Smooth muscle cell (in vitro differentiated cells): ENCODE data around the gene SLC9A9. TPM values are rescaled to one million over a fixed set of nuclear protein-coding genes. Genes with fewer than 3 reads are reported as not detected.

Source experiments
- DNase-seq: peaks from one replicate; lab custom pipeline; 2025; ENCODE audit not compliant: unreplicated experiment; lab: John Stamatoyannopoulos, UW
- H2AFZ ChIP-seq: fragments of 200-600 bp; sonication (generic); 2 replicates; pipeline ENCODE4 v1.6.0; 2016; ENCODE audit warnings: antibody characterized with exemption, low read depth, mild to moderate bottlenecking
- H3F3A ChIP-seq: fragments of 200-600 bp; sonication (generic); 2 replicates; pipeline ENCODE4 v1.6.0; 2017; ENCODE audit warnings: antibody characterized with exemption, low read depth
- H3K27ac ChIP-seq: fragments of 200-600 bp; sonication (generic); 2 replicates; pipeline ENCODE4 v1.5.1; 2016; ENCODE audit warnings: low read depth, mild to moderate bottlenecking
- H3K27me3 ChIP-seq: fragments of 200-600 bp; sonication (generic); 2 replicates; pipeline ENCODE4 v1.6.1; 2016; ENCODE audit warnings: low read depth, mild to moderate bottlenecking
- H3K36me3 ChIP-seq: fragments of 200-600 bp; sonication (generic); 2 replicates; pipeline ENCODE4 v1.5.1; 2016; ENCODE audit warnings: low read depth
- H3K4me1 ChIP-seq: fragments of 200-600 bp; sonication (generic); 2 replicates; pipeline ENCODE4 v1.5.1; 2016; ENCODE audit warnings: low read depth
- H3K4me2 ChIP-seq: fragments of 200-600 bp; sonication (generic); 2 replicates; pipeline ENCODE4 v1.6.0; 2016; ENCODE audit warnings: mild to moderate bottlenecking
- H3K4me3 ChIP-seq: fragments of 200-600 bp; sonication (generic); 2 replicates; pipeline ENCODE4 v1.5.1; 2016; ENCODE audit warnings: mild to moderate bottlenecking
- H3K79me2 ChIP-seq: fragments of 200-600 bp; sonication (generic); 2 replicates; pipeline ENCODE4 v1.6.0; 2016; ENCODE audit warnings: low read depth, mild to moderate bottlenecking
- H3K9ac ChIP-seq: fragments of 200-600 bp; sonication (generic); 2 replicates; pipeline ENCODE4 v1.6.0; 2016; ENCODE audit warnings: low read depth
- H3K9me3 ChIP-seq: fragments of 200-600 bp; sonication (generic); replicated peaks from 2 replicates; pipeline ENCODE4 v1.5.1; 2016; ENCODE audit warnings: low read depth
- H4K20me1 ChIP-seq: fragments of 200-600 bp; sonication (generic); 2 replicates; pipeline ENCODE4 v1.6.0; 2016; ENCODE audit warnings: low read depth
- CTCF ChIP-seq: fragments of 200-600 bp; sonication (generic); IDR thresholded peaks from 2 replicates; pipeline ENCODE4 v1.5.1; 2017; ENCODE audit warnings: borderline replicate concordance, mild to moderate bottlenecking, antibody characterized with exemption; ENCODE audit not compliant: insufficient read depth, poor library complexity, severe bottlenecking
- WGBS: methylation state at CpG from one replicate; pipeline ENCODE4 v1.1.7; 2016; ENCODE audit warnings: low lambda C conversion rate; 5-methylcytosine and 5-hydroxymethylcytosine counted together
- polyA plus RNA-seq: library from polyadenylated mRNA; unstranded; fragments of >200 nt; fragmentation: Nextera tagmentation; extraction: Ambion mirVana; gene quantifications from 2 replicates; pipeline ENCODE4 v1.2.1, GENCODE V29; 2016
- total RNA-seq: library from RNA; depleted of rRNA; stranded (reverse); fragments of >200 nt; gene quantifications from 2 replicates; pipeline ENCODE4 v1.2.3, GENCODE V29; 2014

The SLC9A9 gene
- total and polyA plus RNA-seq, 2 experiments from 2014 or later: 4.0 to 8.9 TPM

GRCh38 chr3:143255739-143256138 is 592.5 kb downstream of the SLC9A9 start:
- TF ChIP-seq CTCF: no peak
- no peak for DNase-seq
- H4K20me1 ChIP-seq: no peaks in the 10 kb centered on the region
- no peak overlapping the region for H3K4me2 ChIP-seq
- no peak overlapping the region for H3K27ac ChIP-seq
- no peaks in the 10 kb centered on the region for H3K9me3 ChIP-seq
- H3K79me2 ChIP-seq: no peaks in the 10 kb centered on the region
- no peak overlapping the region for H3K4me3 ChIP-seq
- no peaks in the 10 kb centered on the region for H3F3A ChIP-seq
- H2AFZ ChIP-seq: no peak overlapping the region
- no peaks in the 10 kb centered on the region for H3K4me1 ChIP-seq
- no peaks in the 10 kb centered on the region for H3K27me3 ChIP-seq
- H3K36me3 ChIP-seq: no peaks in the 10 kb centered on the region
- H3K9ac ChIP-seq: no peak overlapping the region

DNA sequence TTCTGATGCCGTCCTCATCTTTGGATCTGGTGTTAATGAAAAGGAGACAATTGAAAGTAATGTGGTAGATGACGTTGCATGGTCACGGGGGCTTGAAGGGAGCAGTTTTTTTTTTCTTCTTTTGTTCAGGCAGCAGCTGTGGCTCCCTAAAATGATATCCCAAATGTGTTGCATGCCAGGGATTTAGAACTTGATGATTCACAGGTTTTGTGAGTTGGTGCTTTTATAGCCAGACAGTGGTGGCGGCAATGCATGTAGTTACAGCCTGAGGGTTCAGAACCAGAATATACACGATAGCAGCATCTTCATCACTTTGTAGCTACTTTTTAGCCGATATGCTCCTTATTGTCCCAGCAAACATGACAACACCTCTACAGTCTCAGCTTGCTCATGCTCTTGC is 595.3 kb downstream of the SLC9A9 start:
- H3K4me3 ChIP-seq: no peak overlapping the region
- H2AFZ ChIP-seq: no peak overlapping the region
- peak overlapping the region; percentile 61 for H3K4me2 ChIP-seq
- H3F3A ChIP-seq: no peaks in the 10 kb centered on the region
- TF ChIP-seq CTCF: no peak
- no peaks in the 10 kb centered on the region for H3K9me3 ChIP-seq
- H4K20me1 ChIP-seq: no peaks in the 10 kb centered on the region
- H3K27ac ChIP-seq: no peak overlapping the region
- DNase-seq: no peak
- H3K36me3 ChIP-seq: no peaks in the 10 kb centered on the region
- H3K27me3 ChIP-seq: no peaks in the 10 kb centered on the region
- no peaks in the 10 kb centered on the region for H3K4me1 ChIP-seq
- 43% methylated on average over 6 of the region's 6 CpGs for WGBS
- no peaks in the 10 kb centered on the region for H3K79me2 ChIP-seq
- H3K9ac ChIP-seq: no peak overlapping the region

GRCh38 chr3:143249014-143249413 is 599.3 kb downstream of the SLC9A9 start:
- no peak overlapping the region for H3K4me3 ChIP-seq
- H3K79me2 ChIP-seq: no peaks in the 10 kb centered on the region
- H3K4me1 ChIP-seq: no peaks in the 10 kb centered on the region
- H3F3A ChIP-seq: no peaks in the 10 kb centered on the region
- H3K9me3 ChIP-seq: no peaks in the 10 kb centered on the region
- no peak for DNase-seq
- H3K4me2 ChIP-seq: no peak overlapping the region
- no peak overlapping the region for H3K27ac ChIP-seq
- TF ChIP-seq CTCF: no peak
- no peaks in the 10 kb centered on the region for H3K27me3 ChIP-seq
- no peak overlapping the region for H2AFZ ChIP-seq
- no peak overlapping the region for H3K9ac ChIP-seq
- H4K20me1 ChIP-seq: no peaks in the 10 kb centered on the region
- H3K36me3 ChIP-seq: no peaks in the 10 kb centered on the region
- 94% methylated on average over 2 of the region's 2 CpGs for WGBS

- no peak overlapping the region for H3K4me3 ChIP-seq
- no peaks in the 10 kb centered on the region for H3K4me1 ChIP-seq
- no peaks in the 10 kb centered on the region for H4K20me1 ChIP-seq
- H3F3A ChIP-seq: no peaks in the 10 kb centered on the region
- 40% methylated on average over 3 of the region's 3 CpGs for WGBS
- no peak overlapping the region for H2AFZ ChIP-seq
- DNase-seq: no peak
- no peak overlapping the region for H3K9ac ChIP-seq
- no peaks in the 10 kb centered on the region for H3K9me3 ChIP-seq
- no peaks in the 10 kb centered on the region for H3K79me2 ChIP-seq
- H3K27ac ChIP-seq: no peak overlapping the region
- no peaks in the 10 kb centered on the region for H3K36me3 ChIP-seq
- H3K27me3 ChIP-seq: no peaks in the 10 kb centered on the region
- H3K4me2 ChIP-seq: no peak overlapping the region
- TF ChIP-seq CTCF: no peak
Measured at GRCh38 chr3:143247073-143247472, 601.2 kb downstream of the SLC9A9 start.
